NCI-H446 (cell line): Measurements from ENCODE around the gene LIN7B.

Source experiments
- DNase-seq, 2 experiments: peaks; one replicate each; lab custom pipeline; 2025; lab: John Stamatoyannopoulos, UW

LIN7B gene

DNA sequence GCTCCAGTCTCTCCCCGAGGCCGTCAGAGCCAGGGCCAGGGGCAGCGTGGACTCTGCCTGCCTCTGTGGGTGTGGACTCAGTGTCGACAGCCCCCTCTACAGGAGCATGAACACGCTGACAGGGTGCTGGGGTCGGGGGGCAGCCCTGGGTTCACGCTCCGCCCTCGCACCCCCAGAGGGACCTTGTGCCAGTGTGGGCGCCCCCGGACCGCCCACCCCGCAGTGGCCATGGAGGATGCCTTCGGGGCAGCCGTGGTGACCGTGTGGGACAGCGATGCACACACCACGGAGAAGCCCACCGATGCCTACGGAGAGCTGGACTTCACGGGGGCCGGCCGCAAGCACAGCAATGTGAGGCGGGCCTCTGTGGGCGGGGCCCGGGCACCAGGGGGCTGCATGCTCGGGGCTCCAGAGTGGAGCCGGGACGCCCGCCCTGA is 51.7 kb downstream of the LIN7B start:
- no peak for DNase-seq

- DNase-seq: no peak
Measured at GRCh38 chr19:49167857-49168409, 53.8 kb downstream of the LIN7B start.
